HG03520 (cell line): ENCODE results near the gene MCF2L2.

ENCODE experiments used
- ATAC-seq: cut with Tn5 transposase; IDR thresholded peaks from one replicate; pipeline ENCODE4 v1.9.1; 2021; ENCODE audit warnings: mild to moderate bottlenecking, moderate library complexity; ENCODE audit not compliant: unreplicated experiment

The MCF2L2 gene

DNA sequence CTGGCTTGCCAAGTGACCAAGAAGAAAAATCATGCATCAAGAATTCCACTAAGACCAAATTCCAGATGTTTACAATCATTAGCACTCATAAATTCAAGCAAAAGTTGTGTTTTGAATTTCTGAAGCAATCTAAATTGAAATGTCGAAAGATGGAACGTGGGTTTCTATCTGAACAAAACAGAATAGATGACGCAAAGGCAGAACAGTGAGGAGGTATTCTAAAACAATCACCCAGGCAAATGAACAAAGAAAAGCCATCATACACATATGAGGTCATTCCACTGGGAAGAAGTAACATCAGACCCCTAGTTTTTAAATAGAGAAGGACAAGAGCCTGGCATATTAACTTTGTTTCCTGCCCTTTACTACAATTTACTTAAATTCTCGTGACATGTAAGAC lies 58.0 kb downstream of the MCF2L2 start:
- no peak for ATAC-seq

DNA sequence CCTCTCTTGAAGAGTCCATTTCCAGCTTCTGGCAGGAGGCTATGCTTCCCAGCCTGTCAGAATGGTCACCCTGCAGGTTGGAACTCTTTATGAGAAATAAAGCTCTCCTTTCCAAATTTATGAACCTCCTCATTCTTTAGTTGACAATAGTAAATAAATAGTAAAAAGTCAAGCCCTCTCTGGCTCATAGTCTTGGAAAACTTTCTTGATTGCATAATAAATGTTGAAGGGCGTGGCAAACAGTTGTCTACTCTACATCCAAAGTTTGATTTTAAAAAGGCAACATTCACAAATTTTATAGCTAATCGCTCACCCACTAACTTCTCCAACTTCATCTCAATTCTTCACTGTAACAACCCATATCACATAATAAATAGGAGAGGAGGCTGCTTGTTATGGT lies 58.8 kb downstream of the MCF2L2 start:
- ATAC-seq, result no peak

DNA sequence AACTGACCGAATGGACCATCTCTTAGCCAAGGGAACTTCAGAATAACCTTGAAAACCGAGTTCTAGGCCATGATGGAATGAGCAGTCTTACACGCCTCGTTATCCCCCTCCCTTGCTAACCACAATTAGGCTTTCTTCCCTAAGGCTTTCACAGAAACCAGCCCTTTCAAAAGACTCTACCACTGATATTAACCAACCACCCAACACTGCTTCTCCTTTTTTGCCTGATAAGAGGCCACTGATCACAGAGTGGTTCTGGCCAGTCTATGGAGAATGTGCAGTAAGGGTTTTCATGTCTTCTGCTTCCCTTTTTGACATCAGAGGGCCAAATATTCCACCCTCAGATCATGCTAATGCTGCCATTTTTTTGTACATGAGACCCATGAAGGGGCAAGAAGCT lies 59.3 kb downstream of the MCF2L2 start:
- ATAC-seq, result no peak

DNA sequence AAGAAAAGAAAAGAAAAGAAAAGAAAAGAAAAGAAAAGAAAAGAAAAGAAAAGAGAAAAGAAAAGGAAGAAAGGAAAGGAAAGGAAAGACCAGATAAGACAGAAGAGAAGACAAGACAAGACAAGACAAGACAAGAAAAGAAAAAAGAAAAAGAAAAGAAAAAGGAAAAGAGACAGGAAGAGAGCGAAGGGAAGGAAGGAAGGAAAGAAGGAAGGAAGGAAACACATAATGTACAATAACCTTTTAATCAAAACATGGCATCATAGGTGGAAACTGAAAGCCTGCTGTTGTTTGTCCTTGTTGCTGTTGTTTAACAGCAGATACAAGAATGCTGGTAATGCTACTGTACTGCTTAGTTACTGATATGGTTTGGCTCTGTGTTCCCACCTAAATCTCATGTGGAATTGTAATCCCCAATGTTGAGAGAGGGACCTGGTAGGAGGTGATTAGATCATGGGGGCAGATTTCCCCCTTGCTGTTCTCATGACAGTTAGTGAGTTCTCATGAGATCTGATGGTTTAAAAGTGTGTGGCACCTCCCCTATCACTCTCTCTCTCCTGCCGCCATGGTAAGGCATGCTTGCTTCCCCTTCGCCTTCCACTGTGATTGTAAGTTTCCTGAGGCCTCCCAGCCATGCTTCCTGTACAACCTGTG lies 67.3 kb downstream of the MCF2L2 start:
- ATAC-seq, result no peak

DNA sequence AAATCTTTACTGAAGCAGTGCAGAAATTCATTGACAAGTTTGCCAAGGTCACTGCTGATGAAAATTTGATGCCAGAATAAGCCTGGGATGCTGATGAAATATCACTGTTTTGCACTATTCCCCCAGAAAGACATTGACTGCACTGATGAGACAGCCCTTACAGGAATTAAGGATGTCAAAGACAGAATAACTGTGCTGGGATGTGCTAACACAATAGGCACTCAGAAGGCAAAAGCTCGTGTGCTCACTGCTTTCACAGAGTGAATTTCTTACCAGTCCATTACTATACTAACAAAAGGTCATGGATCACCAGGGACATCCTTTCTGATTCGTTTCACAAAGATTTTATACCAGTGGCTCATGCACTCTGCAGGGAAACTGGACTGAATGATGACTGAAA lies 69.4 kb downstream of the MCF2L2 start:
- ATAC-seq, result no peak

DNA sequence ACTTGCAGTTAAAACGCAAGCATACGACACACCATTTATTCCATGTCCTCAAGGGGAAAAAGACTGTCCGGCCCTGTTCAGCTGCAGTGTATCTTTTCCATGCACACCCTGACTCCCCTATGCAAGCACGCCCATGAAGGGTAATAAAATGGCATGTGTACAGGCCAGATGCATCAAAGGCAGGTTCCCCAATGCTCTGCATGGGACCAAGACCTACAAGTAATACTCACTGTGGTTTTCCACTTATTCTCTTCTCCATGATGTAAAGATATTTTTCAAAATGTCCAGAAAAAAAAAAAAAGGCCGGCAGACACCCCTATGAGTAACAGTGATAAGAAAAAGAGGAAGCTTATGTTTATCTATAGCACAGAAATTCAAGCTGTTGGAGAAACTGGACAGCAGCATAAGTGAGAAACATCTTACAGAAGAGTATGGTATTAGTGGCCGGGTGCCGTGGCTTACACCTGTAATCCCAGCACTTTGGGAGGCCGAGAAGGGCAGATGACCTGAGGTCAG lies 70.8 kb downstream of the MCF2L2 start:
- ATAC-seq, result no peak

DNA sequence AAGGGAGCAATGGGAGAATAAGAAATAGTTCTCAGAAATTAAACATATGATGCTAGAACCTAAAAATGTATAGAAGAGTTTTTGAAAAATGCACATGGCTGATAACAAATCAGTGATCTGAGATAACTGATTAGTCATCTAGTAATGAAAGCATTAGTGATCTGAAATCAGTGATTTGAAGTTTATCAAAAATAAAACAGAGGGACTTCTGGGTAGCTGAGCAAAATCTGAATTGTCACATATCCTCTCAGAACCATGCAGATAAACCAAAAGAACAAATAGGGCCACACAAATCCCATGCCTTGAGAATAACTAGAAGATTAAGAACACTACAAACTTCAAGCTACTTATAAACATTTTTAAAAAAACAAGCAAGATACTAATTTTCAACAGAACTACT lies 71.5 kb downstream of the MCF2L2 start:
- no peak for ATAC-seq

DNA sequence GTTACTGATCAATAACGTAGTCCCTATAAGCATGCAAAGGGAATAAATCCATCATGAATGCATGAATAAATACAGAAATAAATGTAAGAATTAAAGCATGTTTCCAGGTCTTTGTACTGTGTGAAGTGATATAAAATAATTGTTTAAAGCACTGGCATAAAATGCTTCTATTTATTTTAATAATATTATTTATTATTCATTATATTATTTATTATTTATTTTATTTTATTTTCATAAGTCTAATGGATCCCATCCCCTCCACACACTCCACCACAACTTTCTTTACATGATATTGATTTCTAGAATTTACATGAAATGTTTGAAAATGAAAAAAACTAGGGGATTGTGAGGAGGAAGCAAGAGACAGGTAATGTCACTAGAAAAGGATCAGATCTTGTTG lies 73.5 kb downstream of the MCF2L2 start:
- no peak for ATAC-seq

DNA sequence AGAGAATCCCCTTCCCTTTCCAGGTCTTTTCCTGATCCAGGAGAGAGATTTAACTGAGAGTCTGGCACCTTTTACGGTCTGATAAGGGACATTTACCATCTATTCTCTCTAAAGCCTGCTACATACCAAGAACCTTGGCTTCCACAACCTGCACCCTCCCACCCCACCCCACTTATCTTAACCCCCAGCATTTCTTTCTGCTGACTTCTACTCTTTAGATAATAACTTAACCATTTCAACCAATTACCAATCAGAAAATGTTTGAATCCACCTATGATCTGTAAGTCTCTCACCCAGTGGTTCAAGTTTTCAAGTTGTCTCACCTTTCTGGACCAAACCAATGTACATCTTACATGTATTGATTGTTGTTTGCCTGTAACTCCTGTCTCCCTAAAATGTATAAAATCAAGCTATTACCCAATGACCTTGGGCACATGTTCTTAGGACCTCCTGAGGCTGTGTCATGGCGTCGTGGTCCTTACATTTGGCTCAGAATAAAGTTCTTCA lies 74.0 kb downstream of the MCF2L2 start:
- ATAC-seq, result no peak

DNA sequence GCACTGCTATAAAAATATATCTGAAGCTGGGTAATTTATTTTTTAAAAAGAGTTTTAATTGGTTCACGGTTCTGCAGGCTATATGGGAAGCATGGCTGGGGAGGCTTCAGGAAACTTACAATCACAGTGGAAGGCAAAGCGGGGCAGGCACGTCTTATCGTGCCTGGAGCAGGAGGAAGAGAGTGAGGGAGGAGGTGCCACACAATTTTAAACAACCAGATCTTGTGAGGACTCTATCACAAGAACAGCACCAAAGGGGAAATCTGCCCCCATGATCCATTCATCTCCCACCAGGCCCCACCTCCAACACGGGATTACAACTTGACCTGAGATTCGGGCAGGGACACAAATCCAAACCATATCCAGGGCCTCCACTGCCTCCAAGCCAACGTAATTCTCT lies 75.0 kb downstream of the MCF2L2 start:
- no peak for ATAC-seq

DNA sequence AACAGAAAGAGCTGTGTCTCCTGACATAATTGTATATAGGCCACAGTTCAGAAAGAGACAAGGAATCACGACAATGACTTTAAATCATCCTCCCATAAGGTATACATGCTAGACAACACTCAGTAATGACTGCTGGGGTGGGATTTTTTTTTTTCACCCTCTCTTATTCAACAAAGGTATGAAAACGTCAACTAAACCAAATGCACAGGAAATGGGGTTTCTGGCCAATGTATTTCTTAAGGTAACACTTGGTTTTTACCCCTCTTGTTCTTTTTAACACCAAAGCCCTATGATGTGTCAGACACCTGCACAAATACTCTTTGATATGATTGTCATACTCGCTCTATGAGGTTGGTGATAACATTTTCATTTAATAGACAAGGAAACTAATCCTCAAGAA lies 78.3 kb downstream of the MCF2L2 start:
- no peak for ATAC-seq

DNA sequence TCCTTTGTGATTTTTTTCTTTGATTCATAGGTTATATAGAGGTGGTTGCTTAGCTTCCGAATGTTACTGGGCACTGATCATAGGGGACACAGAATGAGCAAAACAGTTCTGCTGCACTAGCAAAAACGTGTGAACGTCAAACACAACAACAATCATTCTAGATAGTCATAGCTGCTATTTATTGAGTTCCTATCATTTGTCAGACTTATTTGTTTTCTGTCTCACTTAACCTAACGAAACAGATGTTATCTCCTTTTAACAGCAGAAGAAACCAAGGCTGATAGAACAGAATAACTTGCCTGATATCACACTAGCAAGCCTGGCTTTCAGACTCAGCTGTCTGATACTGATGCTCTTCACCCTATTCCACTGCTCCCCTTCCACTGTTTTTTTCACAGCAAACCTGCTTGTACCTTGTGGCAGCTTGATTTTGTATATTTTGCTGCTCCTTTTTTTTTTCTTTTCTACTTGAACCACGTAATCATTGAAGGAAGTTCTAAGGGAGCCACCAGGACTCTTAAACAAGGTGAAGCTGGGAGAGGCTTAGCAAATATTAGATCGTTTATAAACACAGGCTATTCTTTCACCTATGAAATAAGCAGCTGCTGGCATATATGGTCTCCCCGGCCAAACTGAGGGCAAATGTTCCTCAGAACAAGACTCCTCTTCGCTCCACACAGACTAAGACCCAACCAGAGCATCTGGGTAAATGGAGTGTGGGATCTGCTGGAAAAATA lies 78.8 kb downstream of the MCF2L2 start:
- no peak for ATAC-seq

DNA sequence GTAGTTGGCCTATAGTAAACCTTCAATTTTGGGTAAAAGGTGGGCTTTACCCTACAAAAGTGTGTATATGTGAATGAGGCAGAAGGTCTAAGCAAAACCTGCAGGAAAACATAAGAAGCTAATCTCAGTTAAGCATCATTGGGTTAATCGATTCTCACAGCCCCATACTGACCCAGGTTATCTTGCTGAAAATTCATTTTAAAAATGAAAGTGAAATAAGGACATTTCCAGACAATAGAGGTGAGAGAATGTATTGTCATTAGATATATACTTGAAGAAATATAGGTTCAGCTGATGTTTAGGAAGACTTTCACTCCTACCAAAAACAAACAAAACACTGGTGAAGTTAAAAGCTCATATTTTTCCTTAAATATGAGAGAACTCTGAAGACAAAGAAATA lies 85.6 kb downstream of the MCF2L2 start:
- no peak for ATAC-seq

DNA sequence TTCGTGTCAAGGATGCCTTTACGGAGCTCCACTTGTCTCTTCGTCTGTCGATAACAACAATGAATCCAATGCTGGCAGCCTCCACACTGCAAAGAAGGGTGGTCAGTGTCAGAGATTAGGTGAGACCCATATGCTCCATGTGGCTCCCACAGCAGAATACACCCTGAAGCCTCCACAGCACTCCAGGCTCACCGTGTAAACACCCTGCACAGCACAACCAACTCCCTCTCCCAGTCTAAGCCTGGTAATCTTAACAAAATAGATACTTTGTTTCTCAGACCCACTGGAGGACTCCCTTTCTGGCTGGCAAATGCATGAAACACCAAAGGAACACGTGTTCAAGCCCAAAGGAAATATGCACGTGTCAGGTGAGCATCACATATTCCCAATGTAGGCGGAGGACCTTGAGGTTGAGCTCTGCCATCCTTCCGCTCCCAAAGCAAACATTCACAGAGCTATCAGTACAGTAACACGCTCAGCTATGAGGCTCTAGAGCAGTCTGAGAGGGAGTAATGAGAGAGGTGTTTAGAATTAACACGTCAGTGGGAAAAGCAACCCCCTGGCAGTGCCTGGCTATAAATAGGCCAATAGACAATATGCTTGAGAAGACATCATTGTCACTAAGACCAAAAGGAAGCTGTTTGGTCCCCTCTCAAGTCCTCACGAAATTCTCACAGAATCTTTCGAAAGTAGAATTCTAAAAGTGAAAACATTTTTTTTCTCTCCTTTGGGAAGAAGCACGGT lies 86.7 kb downstream of the MCF2L2 start:
- no peak for ATAC-seq

DNA sequence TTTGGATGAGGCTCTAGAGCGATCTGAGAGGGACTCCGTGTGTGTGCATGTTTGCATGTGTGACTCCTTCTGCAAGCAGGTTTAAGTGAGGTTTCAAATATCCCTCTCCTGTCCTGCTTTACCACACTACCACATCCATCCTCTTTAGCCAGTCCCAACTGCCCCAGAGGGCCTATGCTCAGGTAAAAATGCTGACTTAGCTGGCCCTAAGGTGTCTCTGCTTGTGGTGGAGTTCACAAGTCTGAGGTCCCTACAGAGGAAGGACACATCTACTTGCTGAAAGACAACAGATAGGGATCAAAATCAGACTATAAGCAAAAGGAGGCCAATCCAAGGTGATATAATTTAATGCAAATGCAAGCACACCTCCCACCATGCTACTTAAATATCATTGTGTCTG lies 88.2 kb downstream of the MCF2L2 start:
- no peak for ATAC-seq

DNA sequence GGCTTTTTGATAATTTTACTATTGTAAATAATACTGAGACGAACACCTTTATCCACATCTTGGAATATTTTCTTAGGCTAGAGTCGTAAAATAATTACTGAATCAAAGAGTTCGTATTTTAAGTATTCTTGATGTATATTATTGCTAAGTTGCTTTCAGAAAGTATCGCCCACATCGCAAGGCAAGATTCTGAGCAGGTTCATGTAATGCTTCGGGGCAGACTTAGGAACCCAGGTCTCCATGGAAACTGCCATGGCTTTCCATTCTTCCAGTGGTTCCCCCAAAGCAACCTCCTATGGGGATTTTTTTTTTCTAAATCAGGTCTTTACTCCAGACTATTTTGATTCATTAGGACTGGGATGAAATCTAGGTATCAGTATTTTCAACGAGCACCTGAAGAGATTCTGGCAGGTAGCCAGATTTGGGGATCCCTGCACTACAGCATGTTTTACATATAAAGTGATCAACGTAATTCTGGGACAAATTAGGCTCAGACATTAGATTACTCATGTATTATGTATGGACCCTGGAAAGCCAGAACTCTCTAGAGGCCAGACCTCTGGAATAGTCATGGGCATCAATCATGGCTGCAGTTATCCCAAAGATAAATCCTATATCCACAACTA lies 88.8 kb downstream of the MCF2L2 start:
- no peak for ATAC-seq

DNA sequence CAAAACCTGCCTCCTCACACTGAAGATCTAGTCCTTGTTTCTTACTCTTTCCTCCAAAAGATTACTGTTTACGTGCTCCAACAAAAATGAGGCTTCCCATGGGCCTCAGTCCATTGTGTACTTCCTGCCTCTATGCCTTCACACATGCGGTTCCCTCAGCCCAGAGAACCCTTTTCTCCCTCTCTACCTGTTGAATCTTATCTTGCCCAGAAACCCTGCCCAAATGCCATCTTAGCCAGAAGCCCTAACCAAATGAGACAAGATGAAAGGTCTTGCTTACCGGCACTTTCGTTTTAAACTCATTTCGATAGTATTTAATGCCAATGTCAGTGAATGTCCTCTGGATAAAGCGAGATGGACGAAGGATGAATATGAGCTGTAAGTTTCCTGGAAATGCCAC lies 89.9 kb downstream of the MCF2L2 start:
- ATAC-seq, result no peak

DNA sequence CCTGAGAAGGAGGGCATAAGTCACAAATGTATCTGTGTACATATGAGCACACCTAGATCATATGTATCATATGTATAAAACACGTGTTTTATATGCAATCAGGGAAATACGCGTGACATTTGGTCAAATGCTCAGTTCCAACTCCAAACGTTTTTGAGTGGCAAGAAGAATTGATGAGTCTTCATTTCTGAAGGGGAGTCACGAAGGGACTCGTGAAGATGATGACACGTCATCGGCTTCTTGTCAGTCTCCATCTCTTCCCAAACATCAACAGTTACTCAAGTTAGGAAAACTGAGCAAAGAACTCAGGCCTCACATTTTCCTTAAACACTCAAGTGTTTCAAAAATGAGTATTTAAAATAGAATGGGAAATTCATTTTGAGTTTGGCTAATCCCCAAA lies 95.9 kb downstream of the MCF2L2 start:
- no peak for ATAC-seq

DNA sequence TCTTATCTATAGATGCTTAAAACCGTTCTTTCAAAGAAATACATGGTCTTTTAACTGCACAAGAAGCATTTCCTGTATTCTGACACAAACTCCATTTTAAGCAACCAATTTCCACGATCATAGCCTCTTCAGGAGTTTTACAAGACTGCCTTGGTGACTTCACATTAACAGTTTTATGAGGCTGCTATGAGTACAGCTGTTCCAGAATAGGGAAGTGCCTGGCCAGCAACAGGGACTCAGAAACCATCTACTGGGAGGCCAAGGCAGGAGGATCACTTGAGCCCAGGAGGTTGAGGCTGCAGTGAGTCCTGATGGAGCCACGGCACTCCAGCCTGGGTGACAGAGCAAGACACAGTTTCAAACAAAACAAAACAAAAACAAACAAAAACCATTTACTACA lies 96.9 kb downstream of the MCF2L2 start:
- ATAC-seq, result no peak

DNA sequence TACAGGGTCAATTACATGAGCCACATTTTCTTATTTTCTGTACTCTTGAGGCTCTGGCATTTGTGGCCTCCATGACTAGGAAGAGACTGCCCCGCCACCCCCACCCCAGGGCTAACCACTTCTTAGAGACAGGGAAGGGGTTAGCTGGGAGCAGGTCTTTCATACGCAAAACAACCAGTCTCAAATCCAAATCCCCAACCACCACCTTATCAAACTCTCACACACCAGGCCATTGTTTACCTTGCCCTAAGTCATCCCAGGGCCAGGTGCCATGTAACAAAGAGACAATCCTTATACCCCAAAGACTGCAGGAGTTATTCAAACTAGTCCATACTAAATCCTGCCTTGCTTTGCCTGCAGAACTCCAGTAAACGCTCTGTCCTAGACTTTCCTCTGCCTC lies 97.5 kb downstream of the MCF2L2 start:
- no peak for ATAC-seq

DNA sequence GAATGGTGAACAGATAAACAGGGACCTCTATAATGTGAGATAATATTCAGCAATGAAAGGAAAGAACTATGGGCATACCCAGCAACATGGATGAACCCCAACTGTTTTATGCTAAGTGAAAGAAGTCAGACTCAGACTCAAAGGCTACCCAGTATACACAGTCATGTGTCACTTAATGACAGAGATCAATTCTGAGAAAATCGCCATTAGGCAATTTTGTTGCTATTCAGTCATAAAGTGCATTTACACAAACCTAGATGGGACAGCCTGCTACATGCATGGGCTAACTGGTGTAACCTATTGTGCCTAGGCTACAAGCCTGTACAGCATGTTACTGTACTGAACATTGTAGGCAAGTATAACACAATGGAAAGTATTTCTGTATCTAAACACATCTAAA lies 98.9 kb downstream of the MCF2L2 start:
- ATAC-seq, result no peak
